ENCODE measurements around the gene EPN3. TPM values are rescaled to one million over a fixed set of nuclear protein-coding genes. Genes with fewer than 3 reads are reported as not detected.

The EPN3 gene
- total RNA-seq, 1 donor from 2014 or later = not detected

- Histone ChIP-seq H3K27me3 (ENCODE audit: control insufficient read depth in 3 of 3, insufficient read depth in 3 of 3, low read length in 3 of 3) (peaks cover 36 to 62% (median 51%) of the 10 kb centered on the region in 3 donors), H3K27ac (ENCODE audit: low read depth, low read length) (peak overlapping the region; percentile 30), H3K4me3 (ENCODE audit: low read length in 3 of 3) (no peak overlapping the region), H3K4me1 (ENCODE audit: control insufficient read depth in 3 of 3, insufficient read depth in 3 of 3, low read length in 3 of 3) (peaks cover 7 to 16% (median 13%) of the 10 kb centered on the region in 3 donors), H3K36me3 (ENCODE audit: control insufficient read depth in 3 of 3, insufficient read depth in 3 of 3, low read length in 3 of 3) (no peaks in the 10 kb centered on the region), H3K9ac (ENCODE audit: low read depth in 1 of 3, low read length in 3 of 3) (no peak overlapping the region), H3K9me3 (ENCODE audit: control insufficient read depth in 3 of 3, low read length in 3 of 3) (no peaks in the 10 kb centered on the region)
These were observed 32.4 kb downstream of the EPN3 start for GRCh38 chr17:50564916-50565315.

DNA sequence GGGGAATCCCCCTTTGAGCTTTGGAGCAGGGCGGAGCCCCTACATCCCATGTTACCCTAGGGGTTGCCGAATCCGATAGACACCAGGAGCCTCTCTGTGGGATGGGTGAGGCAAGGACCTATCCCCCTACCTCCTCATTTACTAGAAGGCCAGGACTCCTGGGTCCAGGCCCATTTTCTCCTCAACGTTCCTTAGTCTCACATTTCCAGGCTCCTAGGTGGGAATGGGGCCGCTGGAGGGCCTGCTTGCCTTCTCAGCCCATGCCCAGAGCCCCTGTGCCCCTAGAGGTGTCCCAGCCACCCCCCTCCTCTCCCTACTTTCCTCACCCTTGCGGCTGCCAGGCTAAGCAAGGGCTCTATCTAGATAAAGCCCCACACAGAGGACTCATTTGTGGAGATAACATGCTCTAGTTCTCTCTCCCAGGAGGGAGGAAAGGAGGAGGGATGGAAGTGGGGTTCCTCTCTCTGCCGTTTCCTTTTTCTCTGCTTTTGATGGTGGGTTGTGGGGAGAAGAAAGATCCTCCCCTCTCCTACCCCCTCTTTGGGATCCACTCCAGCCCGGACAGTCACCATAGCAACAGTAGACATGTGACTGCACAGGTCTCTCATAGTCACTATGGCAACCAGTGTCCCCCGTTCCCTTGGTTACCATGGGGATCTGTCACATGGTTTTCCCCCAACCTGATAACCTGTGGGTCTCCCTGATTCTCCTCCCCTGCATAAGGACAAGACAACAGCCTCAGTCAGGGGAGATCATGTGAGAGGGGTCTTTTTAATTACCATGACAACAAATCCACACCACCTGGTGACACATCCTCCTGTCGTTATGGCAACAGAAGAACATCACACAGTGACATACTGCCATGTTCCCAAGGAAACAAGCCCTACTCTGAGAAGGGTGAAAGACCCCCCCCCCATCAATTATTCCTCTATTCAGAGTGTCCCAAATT is 33.1 kb downstream of the EPN3 start:
- Histone ChIP-seq H3K27me3 (ENCODE audit: control insufficient read depth in 3 of 3, insufficient read depth in 3 of 3, low read length in 3 of 3) (peaks cover 32 to 57% (median 47%) of the 10 kb centered on the region in 3 donors), H3K9me3 (ENCODE audit: control insufficient read depth in 3 of 3, low read length in 3 of 3) (no peaks in the 10 kb centered on the region), H3K4me3 (ENCODE audit: low read length in 3 of 3) (no peak overlapping the region), H3K36me3 (ENCODE audit: control insufficient read depth in 3 of 3, insufficient read depth in 3 of 3, low read length in 3 of 3) (no peaks in the 10 kb centered on the region), H3K27ac (ENCODE audit: low read depth, low read length) (peak overlapping the region; percentile 30), H3K9ac (ENCODE audit: low read depth in 1 of 3, low read length in 3 of 3) (peak overlapping the region in 1 of 3 donors; percentile 8), H3K4me1 (ENCODE audit: control insufficient read depth in 3 of 3, insufficient read depth in 3 of 3, low read length in 3 of 3) (peaks cover 2 to 11% (median 9%) of the 10 kb centered on the region in 3 donors)

DNA sequence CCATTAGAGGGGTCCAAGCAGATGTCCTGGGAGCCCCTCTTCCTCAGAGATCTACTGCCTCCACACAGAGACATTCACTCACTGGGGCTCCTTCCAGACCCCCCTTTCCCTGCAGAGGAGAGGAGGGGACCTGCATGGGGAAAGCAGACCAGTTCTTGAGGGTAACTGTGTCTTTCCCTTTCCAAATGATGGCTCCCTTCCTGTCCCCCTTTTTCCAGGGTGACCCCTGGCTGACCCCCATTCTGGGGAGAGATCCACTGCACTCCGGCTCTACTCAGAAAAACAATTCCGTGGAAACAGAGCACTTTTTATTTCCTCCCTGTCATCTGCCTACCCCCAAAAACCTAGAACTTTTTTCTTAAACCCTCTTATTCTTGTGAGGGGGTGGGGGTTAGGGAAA is 34.4 kb downstream of the EPN3 start:
- Histone ChIP-seq H3K4me3 (ENCODE audit: low read length in 3 of 3) (no peak overlapping the region), H3K9me3 (ENCODE audit: control insufficient read depth in 3 of 3, low read length in 3 of 3) (no peaks in the 10 kb centered on the region), H3K27ac (ENCODE audit: low read depth, low read length) (no peak overlapping the region), H3K36me3 (ENCODE audit: control insufficient read depth in 3 of 3, insufficient read depth in 3 of 3, low read length in 3 of 3) (no peaks in the 10 kb centered on the region), H3K27me3 (ENCODE audit: control insufficient read depth in 3 of 3, insufficient read depth in 3 of 3, low read length in 3 of 3) (peaks cover 32 to 52% (median 39%) of the 10 kb centered on the region in 3 donors), H3K9ac (ENCODE audit: low read depth in 1 of 3, low read length in 3 of 3) (no peak overlapping the region), H3K4me1 (ENCODE audit: control insufficient read depth in 3 of 3, insufficient read depth in 3 of 3, low read length in 3 of 3) (peaks cover 0 to 11% (median 5%) of the 10 kb centered on the region in 3 donors)

DNA sequence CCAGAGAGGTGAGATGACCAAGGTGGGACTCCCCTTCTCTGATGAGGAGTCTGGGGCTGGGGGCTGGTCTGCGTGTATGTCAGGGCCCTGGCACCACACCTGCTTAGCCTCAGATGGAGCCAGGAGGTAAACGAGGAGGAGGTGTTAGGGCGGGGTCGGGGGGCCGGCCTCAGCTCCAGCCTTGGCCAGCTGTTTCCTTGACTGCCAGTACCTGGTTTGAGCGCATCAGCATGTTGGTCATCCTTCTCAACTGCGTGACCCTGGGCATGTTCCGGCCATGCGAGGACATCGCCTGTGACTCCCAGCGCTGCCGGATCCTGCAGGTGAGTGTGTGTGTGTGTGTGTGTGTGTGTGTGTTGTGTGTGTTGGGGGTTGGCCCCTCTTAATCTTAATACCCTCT is 36.1 kb downstream of the EPN3 start:
- no peak overlapping the region for H3K27ac ChIP-seq (ENCODE audit: low read depth, low read length)
- H3K9ac ChIP-seq (ENCODE audit: low read depth in 1 of 3, low read length in 3 of 3) = no peak overlapping the region

DNA sequence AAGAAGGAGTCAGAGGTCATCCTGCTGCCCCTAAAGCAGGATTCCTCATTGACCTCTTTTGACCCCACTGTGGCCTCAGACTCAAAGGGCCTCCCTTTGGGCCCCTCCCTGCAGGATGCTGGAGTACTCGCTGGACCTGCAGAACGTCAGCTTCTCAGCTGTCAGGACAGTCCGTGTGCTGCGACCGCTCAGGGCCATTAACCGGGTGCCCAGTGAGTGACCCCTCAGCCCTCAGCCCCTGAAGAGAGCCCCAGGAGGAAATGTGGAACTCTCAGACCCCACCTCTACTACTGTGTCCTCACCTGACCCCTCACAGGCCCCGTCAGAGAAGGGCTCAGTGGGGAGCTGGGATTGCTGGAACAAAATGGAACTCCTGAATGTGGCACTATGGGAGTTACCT is 37.1 kb downstream of the EPN3 start:
- Histone ChIP-seq H3K4me1 (ENCODE audit: control insufficient read depth in 3 of 3, insufficient read depth in 3 of 3, low read length in 3 of 3) (peaks cover 0 to 10% (median 5%) of the 10 kb centered on the region in 3 donors), H3K9ac (ENCODE audit: low read depth in 1 of 3, low read length in 3 of 3) (no peak overlapping the region), H3K4me3 (ENCODE audit: low read length in 3 of 3) (no peak overlapping the region)

More for the DNA sequence above, 36.1 kb downstream of the EPN3 start:
- Histone ChIP-seq H3K36me3 (ENCODE audit: control insufficient read depth in 3 of 3, insufficient read depth in 3 of 3, low read length in 3 of 3) (no peaks in the 10 kb centered on the region), H3K9me3 (ENCODE audit: control insufficient read depth in 3 of 3, low read length in 3 of 3) (no peaks in the 10 kb centered on the region), H3K4me3 (ENCODE audit: low read length in 3 of 3) (no peak overlapping the region), H3K27me3 (ENCODE audit: control insufficient read depth in 3 of 3, insufficient read depth in 3 of 3, low read length in 3 of 3) (peaks cover 16 to 37% (median 22%) of the 10 kb centered on the region in 3 donors), H3K4me1 (ENCODE audit: control insufficient read depth in 3 of 3, insufficient read depth in 3 of 3, low read length in 3 of 3) (peaks cover 0 to 11% (median 5%) of the 10 kb centered on the region in 3 donors)

GRCh38 chr17:50570032-50570431 is 37.5 kb downstream of the EPN3 start:
- H3K36me3 ChIP-seq (ENCODE audit: control insufficient read depth in 3 of 3, insufficient read depth in 3 of 3, low read length in 3 of 3) = no peaks in the 10 kb centered on the region
- peaks cover 11 to 27% (median 13%) of the 10 kb centered on the region in 3 donors for H3K27me3 ChIP-seq (ENCODE audit: control insufficient read depth in 3 of 3, insufficient read depth in 3 of 3, low read length in 3 of 3)
- no peak overlapping the region for H3K27ac ChIP-seq (ENCODE audit: low read depth, low read length)
- no peak overlapping the region for H3K9ac ChIP-seq (ENCODE audit: low read depth in 1 of 3, low read length in 3 of 3)
- no peak overlapping the region for H3K4me3 ChIP-seq (ENCODE audit: low read length in 3 of 3)
- H3K9me3 ChIP-seq (ENCODE audit: control insufficient read depth in 3 of 3, low read length in 3 of 3) = no peaks in the 10 kb centered on the region
- H3K4me1 ChIP-seq (ENCODE audit: control insufficient read depth in 3 of 3, insufficient read depth in 3 of 3, low read length in 3 of 3) = peaks cover 0 to 8% (median 3%) of the 10 kb centered on the region in 3 donors

More for the DNA sequence above, 37.1 kb downstream of the EPN3 start:
- H3K9me3 ChIP-seq (ENCODE audit: control insufficient read depth in 3 of 3, low read length in 3 of 3) = no peaks in the 10 kb centered on the region
- no peak overlapping the region for H3K27ac ChIP-seq (ENCODE audit: low read depth, low read length)
- no peaks in the 10 kb centered on the region for H3K36me3 ChIP-seq (ENCODE audit: control insufficient read depth in 3 of 3, insufficient read depth in 3 of 3, low read length in 3 of 3)
- H3K27me3 ChIP-seq (ENCODE audit: control insufficient read depth in 3 of 3, insufficient read depth in 3 of 3, low read length in 3 of 3) = peaks cover 11 to 29% (median 15%) of the 10 kb centered on the region in 3 donors

GRCh38 chr17:50570528-50570927 is 38.0 kb downstream of the EPN3 start:
- H3K4me1 ChIP-seq (ENCODE audit: control insufficient read depth in 3 of 3, insufficient read depth in 3 of 3, low read length in 3 of 3) = peaks cover 0 to 5% (median 0%) of the 10 kb centered on the region in 3 donors
- no peak overlapping the region for H3K4me3 ChIP-seq (ENCODE audit: low read length in 3 of 3)

DNA sequence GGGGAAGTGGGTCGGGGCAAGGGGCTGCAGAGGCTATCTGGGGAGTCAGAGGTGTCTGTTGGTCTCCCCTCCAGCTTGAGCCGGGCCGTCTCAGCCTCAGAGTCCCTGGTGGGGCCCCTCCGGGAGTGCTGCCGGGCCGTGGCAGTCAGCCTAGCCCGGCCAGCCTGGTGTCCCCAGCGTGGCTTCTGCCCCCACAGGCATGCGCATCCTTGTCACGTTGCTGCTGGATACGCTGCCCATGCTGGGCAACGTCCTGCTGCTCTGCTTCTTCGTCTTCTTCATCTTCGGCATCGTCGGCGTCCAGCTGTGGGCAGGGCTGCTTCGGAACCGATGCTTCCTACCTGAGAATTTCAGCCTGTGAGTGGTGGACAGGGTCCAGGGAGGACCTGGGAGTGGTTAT is 39.1 kb downstream of the EPN3 start:
- no peaks in the 10 kb centered on the region for H3K36me3 ChIP-seq (ENCODE audit: control insufficient read depth in 3 of 3, insufficient read depth in 3 of 3, low read length in 3 of 3)
- no peaks in the 10 kb centered on the region for H3K4me1 ChIP-seq (ENCODE audit: control insufficient read depth in 3 of 3, insufficient read depth in 3 of 3, low read length in 3 of 3)
- peaks cover 2 to 14% (median 11%) of the 10 kb centered on the region in 3 donors for H3K27me3 ChIP-seq (ENCODE audit: control insufficient read depth in 3 of 3, insufficient read depth in 3 of 3, low read length in 3 of 3)
- H3K9ac ChIP-seq (ENCODE audit: low read depth in 1 of 3, low read length in 3 of 3) = no peak overlapping the region
- H3K9me3 ChIP-seq (ENCODE audit: control insufficient read depth in 3 of 3, low read length in 3 of 3) = no peaks in the 10 kb centered on the region
- no peak overlapping the region for H3K27ac ChIP-seq (ENCODE audit: low read depth, low read length)
- H3K4me3 ChIP-seq (ENCODE audit: low read length in 3 of 3) = no peak overlapping the region

More at GRCh38 chr17:50570528-50570927, 38.0 kb downstream of the EPN3 start:
- H3K27ac ChIP-seq (ENCODE audit: low read depth, low read length) = no peak overlapping the region
- peaks cover 11 to 25% (median 14%) of the 10 kb centered on the region in 3 donors for H3K27me3 ChIP-seq (ENCODE audit: control insufficient read depth in 3 of 3, insufficient read depth in 3 of 3, low read length in 3 of 3)
- H3K9ac ChIP-seq (ENCODE audit: low read depth in 1 of 3, low read length in 3 of 3) = no peak overlapping the region
- H3K9me3 ChIP-seq (ENCODE audit: control insufficient read depth in 3 of 3, low read length in 3 of 3) = no peaks in the 10 kb centered on the region
- H3K36me3 ChIP-seq (ENCODE audit: control insufficient read depth in 3 of 3, insufficient read depth in 3 of 3, low read length in 3 of 3) = no peaks in the 10 kb centered on the region

DNA sequence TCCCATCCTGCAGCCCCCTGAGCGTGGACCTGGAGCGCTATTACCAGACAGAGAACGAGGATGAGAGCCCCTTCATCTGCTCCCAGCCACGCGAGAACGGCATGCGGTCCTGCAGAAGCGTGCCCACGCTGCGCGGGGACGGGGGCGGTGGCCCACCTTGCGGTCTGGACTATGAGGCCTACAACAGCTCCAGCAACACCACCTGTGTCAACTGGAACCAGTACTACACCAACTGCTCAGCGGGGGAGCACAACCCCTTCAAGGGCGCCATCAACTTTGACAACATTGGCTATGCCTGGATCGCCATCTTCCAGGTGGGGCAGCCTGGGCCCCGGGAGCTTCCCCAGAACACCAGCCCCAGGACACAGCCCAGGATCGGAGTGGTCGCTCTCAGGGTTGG is 40.0 kb downstream of the EPN3 start:
- no peak overlapping the region for H3K27ac ChIP-seq (ENCODE audit: low read depth, low read length)
- H3K9me3 ChIP-seq (ENCODE audit: control insufficient read depth in 3 of 3, low read length in 3 of 3) = no peaks in the 10 kb centered on the region
- peaks cover 3 to 11% (median 10%) of the 10 kb centered on the region in 3 donors for H3K27me3 ChIP-seq (ENCODE audit: control insufficient read depth in 3 of 3, insufficient read depth in 3 of 3, low read length in 3 of 3)
- no peak overlapping the region for H3K9ac ChIP-seq (ENCODE audit: low read depth in 1 of 3, low read length in 3 of 3)
- H3K4me1 ChIP-seq (ENCODE audit: control insufficient read depth in 3 of 3, insufficient read depth in 3 of 3, low read length in 3 of 3) = no peaks in the 10 kb centered on the region
- no peak overlapping the region for H3K4me3 ChIP-seq (ENCODE audit: low read length in 3 of 3)
- no peaks in the 10 kb centered on the region for H3K36me3 ChIP-seq (ENCODE audit: control insufficient read depth in 3 of 3, insufficient read depth in 3 of 3, low read length in 3 of 3)
